HL-60 (cell line): Measurements from ENCODE around the gene TMUB1.

Source experiments
- GABPA ChIP-seq: IDR thresholded peaks from 2 replicates; pipeline ENCODE4 v1.6.1; 2012; ENCODE audit warnings: low read depth
- POLR2AphosphoS5 ChIP-seq: IDR thresholded peaks from 2 replicates; pipeline ENCODE4 v1.6.1; 2012; ENCODE audit warnings: low read depth
- SPI1 ChIP-seq: IDR thresholded peaks from 2 replicates; pipeline ENCODE4 v1.6.1; 2012; ENCODE audit warnings: low read depth, mild to moderate bottlenecking, borderline replicate concordance
- TF ChIP-seq, protein P1 (sequence below): IDR thresholded peaks from one replicate; pipeline ENCODE4 v1.5.1; 2011; ENCODE audit warnings: low read length, control low read depth, inconsistent platforms; ENCODE audit not compliant: insufficient read depth

DNA sequence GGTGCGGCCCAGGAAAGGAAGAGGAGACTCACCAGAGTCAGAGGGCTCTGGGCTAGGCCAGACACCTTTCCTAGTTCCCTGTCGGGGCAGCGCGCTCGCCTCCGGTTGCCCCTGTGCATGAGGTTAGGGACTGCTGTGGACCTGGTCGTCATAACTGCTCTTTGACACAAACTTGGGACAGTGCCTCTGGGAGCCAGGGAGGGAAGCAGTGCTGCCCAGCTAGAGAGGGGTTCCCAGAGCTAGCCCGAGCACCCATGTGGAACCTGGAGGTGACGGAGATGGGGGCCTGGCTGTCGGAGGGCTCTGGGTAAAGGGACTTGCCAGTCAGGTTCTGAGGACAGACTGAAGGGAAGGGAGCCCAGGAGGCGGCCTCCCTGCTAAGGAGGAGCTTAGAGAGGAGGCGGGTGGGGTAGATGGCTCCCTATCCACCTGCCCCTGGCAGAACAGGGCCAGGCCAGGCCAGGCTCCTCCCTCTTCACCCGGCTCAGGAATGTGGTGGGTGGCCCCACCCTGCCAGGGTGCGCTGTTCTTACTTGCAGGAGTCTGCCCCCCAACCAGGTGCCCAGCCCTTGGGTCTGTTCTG, 32.6 kb upstream of the TMUB1 start:
- TF ChIP-seq, protein P1, sequence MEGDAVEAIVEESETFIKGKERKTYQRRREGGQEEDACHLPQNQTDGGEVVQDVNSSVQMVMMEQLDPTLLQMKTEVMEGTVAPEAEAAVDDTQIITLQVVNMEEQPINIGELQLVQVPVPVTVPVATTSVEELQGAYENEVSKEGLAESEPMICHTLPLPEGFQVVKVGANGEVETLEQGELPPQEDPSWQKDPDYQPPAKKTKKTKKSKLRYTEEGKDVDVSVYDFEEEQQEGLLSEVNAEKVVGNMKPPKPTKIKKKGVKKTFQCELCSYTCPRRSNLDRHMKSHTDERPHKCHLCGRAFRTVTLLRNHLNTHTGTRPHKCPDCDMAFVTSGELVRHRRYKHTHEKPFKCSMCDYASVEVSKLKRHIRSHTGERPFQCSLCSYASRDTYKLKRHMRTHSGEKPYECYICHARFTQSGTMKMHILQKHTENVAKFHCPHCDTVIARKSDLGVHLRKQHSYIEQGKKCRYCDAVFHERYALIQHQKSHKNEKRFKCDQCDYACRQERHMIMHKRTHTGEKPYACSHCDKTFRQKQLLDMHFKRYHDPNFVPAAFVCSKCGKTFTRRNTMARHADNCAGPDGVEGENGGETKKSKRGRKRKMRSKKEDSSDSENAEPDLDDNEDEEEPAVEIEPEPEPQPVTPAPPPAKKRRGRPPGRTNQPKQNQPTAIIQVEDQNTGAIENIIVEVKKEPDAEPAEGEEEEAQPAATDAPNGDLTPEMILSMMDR, result no peak
- TF ChIP-seq POLR2AphosphoS5 (no peak), SPI1 (no peak), GABPA (no peak)
